ENCODE data around the gene CNN3.

Gene CNN3

DNA sequence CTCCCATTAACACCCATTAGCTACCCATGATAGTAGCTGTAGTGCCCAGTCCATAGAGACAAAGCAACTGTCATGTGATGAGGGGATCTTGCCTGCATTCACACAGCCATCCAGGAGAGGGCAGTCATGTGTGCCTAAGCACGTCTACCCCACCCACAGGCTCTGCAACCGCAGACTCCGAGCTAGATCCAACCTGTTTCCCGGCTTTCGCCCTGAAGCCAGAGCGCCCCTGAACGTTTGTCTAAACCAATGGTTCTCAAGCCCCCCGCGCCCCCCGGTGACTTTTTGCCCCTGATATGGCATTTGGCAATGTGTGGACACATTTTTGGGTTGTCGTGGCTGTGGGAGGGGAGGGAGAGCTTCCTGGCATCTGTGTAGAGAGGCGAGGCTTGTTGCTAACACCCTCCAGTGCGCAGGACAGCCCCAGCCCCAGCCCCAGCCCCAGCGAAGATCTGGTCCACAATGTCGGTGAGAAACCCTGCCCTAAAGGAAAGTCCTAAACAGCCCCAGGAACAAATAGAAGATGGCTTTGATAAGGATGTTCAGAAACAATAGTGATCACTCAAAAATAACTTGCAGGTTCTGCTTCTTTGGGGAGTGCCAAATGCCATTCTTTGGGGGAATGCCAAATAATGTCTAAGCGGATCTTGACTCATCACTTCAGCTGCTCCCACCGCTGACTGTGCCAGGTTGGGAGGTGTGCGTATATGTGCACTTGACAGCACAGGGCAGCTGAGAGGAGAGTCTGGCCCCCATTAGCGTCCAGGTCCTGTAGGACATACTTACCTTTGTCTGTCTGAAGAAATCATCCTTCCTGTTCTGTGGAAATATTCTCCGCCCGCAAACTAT lies 72.2 kb downstream of the CNN3 start:
- peak; percentile 55 for DNase-seq (ENCODE audit: low read depth, low spot score)
- POLR2A ChIA-PET, result interaction anchor here (0.7 to 2.2 kb wide), 9 partner anchors 11 to 189 kb away, joined by 3 to 16 read pairs (median 5); partner anchors contain the start of gene CNN3
- TF ChIP-seq, protein P1, sequence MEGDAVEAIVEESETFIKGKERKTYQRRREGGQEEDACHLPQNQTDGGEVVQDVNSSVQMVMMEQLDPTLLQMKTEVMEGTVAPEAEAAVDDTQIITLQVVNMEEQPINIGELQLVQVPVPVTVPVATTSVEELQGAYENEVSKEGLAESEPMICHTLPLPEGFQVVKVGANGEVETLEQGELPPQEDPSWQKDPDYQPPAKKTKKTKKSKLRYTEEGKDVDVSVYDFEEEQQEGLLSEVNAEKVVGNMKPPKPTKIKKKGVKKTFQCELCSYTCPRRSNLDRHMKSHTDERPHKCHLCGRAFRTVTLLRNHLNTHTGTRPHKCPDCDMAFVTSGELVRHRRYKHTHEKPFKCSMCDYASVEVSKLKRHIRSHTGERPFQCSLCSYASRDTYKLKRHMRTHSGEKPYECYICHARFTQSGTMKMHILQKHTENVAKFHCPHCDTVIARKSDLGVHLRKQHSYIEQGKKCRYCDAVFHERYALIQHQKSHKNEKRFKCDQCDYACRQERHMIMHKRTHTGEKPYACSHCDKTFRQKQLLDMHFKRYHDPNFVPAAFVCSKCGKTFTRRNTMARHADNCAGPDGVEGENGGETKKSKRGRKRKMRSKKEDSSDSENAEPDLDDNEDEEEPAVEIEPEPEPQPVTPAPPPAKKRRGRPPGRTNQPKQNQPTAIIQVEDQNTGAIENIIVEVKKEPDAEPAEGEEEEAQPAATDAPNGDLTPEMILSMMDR (IDR thresholded peaks at IDR 0.05; ENCODE audit: insufficient read depth, low read length, missing control alignments), result peak; percentile 94
- H3K4me3 ChIP-seq (ENCODE audit: low read depth, low read length), result peak overlapping the region; percentile 56
- CTCF ChIA-PET, result interaction anchor here (0.6 to 15.3 kb wide), 58 partner anchors 9 to 455 kb away, joined by 3 to 384 read pairs (median 6); partner anchors contain the start of genes ALG14, CNN3 and RWDD3

DNA sequence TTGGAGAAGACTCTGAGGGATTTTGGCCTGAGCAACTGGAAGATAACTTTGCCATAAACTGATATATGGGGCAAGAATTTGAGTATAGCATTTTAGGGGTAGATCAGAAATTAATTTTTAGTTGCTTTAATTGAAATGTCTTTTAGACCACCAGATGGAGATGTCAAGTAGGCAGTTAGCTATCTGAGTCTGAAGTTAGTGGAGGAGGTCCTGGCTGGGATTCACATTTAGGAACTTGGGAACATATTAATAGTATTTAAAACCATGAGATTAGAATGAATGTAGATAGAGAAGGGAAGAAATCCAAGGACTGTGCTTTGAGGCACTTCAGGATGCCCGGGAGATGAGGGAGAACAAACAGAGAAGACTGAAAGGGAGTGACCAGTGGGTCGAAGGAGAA lies 74.1 kb downstream of the CNN3 start:
- TF ChIP-seq, protein P1 (IDR thresholded peaks at IDR 0.05; ENCODE audit: insufficient read depth, low read length, missing control alignments), result no peak
- POLR2A ChIA-PET, result no interaction called here
- H3K4me3 ChIP-seq (ENCODE audit: low read depth, low read length), result no peak overlapping the region
- DNase-seq (ENCODE audit: low read depth, low spot score), result no peak
- CTCF ChIA-PET, result interaction anchor here (1.0 to 15.3 kb wide), 14 partner anchors 8 to 220 kb away, joined by 3 to 384 read pairs (median 31); partner anchors contain the start of gene ALG14

DNA sequence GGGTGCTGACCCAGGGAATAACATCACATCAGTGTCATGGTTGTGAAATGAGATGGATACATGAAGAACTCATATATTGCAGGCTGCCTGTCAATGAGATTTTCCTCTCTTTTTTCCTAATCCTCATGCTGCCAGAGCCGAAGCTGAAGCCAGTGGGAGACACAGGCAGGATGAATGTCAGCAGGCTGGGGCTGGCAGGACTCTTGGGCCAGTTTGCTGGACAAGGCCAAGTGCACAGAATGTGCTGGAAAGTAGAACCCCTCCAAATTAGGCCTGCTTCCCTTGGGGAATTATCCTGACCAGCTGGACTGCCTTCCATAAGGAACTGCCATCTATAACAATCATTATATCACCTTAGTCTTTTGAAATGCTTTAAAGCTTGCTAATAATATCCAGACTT lies 75.3 kb downstream of the CNN3 start:
- TF ChIP-seq, protein P1 (IDR thresholded peaks at IDR 0.05; ENCODE audit: insufficient read depth, low read length, missing control alignments), result no peak
- no peak for DNase-seq (ENCODE audit: low read depth, low spot score)
- H3K4me3 ChIP-seq (ENCODE audit: low read depth, low read length), result no peak overlapping the region
- POLR2A ChIA-PET, result no interaction called here
- CTCF ChIA-PET, result interaction anchor here (1.0 to 15.3 kb wide), 8 partner anchors 7 to 196 kb away, joined by 3 to 384 read pairs (median 84); no protein-coding TSS in a partner anchor
